Activated B cell treated with CpG ODN at 0.5 μM for 24 hours (primary cell): ENCODE measurements around the gene TBC1D12. TPM values are rescaled to one million over a fixed set of nuclear protein-coding genes. Genes with fewer than 3 reads are reported as not detected.
A peak's percentile ranks its signal among the peaks of the same experiment; 100 is the strongest.

ENCODE experiments used
- ATAC-seq: fragments of 200-7000 bp; cut with Tn5 transposase; one replicate; pipeline ENCODE4 v1.10.0; 2021; ENCODE audit warnings: low read depth, mild to moderate bottlenecking, moderate library complexity
- CTCF ChIA-PET: fragments of 350-600 bp; sonication (Branson Sonifier 250); formaldehyde crosslinking; loops from one replicate; lab custom pipeline; 2021; ENCODE audit warnings: antibody characterized with exemption; lab: Charles Lee
- POLR2A ChIA-PET: fragments of 350-600 bp; sonication (Branson Sonifier 250); formaldehyde crosslinking; loops from one replicate; lab custom pipeline; 2021; ENCODE audit warnings: antibody characterized with exemption; lab: Charles Lee
- DNase-seq: peaks from one replicate; pipeline ENCODE4 v3.0.0; 2022
- H3K27ac Mint-ChIP-seq: one replicate; pipeline ENCODE4 v1.8.0; 2020; ENCODE audit warnings: mixed read lengths
- H3K27me3 Mint-ChIP-seq: one replicate; pipeline ENCODE4 v1.8.0; 2021; ENCODE audit warnings: mixed read lengths
- H3K36me3 Mint-ChIP-seq: one replicate; pipeline ENCODE4 v1.8.0; 2021; ENCODE audit warnings: low read depth, mixed read lengths
- H3K4me1 Mint-ChIP-seq: one replicate; pipeline ENCODE4 v1.8.0; 2021; ENCODE audit warnings: mixed read lengths
- H3K4me3 Mint-ChIP-seq: one replicate; pipeline ENCODE4 v1.8.0; 2020; ENCODE audit warnings: mild to moderate bottlenecking, mixed read lengths
- H3K9me3 Mint-ChIP-seq: one replicate; pipeline ENCODE4 v1.8.0; 2020; ENCODE audit warnings: mixed read lengths
- CTCF ChIP-seq: fragments of 200-600 bp; IDR thresholded peaks from one replicate; pipeline ENCODE4 v1.8.0; 2022; ENCODE audit warnings: antibody characterized with exemption, mild to moderate bottlenecking
- intact Hi-C: fragments of 100-400 bp; cut with micrococcal nuclease; formaldehyde crosslinking; loops from one replicate; pipeline ENCODE4 v1.15.1; 2024
- total RNA-seq: library from RNA; stranded (reverse); gene quantifications from 2 replicates; pipeline ENCODE4 v1.2.3, GENCODE V29; 2022

TBC1D12 gene
- total RNA-seq: 6.1 and 7.0 TPM in 2 replicates

- peaks cover 7% of the 10 kb centered on the region for H3K36me3 Mint-ChIP-seq
- no peaks in the 10 kb centered on the region for H3K9me3 Mint-ChIP-seq
- peak; percentile 56 for DNase-seq
- H3K4me3 Mint-ChIP-seq: peak within 1 kb of the TSS; percentile 88
- peaks cover 15% of the 10 kb centered on the region for H3K4me1 Mint-ChIP-seq
- ChIA-PET POLR2A (interaction anchor here (0.6 to 3.5 kb wide), 7 partner anchors 24 to 119 kb away, joined by 3 to 52 read pairs (median 5); partner anchors contain the start of gene NOC3L), CTCF (interaction anchor here (0.8 to 1.7 kb wide), 4 partner anchors 40 to 58 kb away, joined by 3 to 5 read pairs (median 3); partner anchors contain the start of gene NOC3L)
- ATAC-seq: peak; percentile 54
- intact Hi-C loops: loop anchor here (5.0 kb wide), 2 partner anchors 60 to 700 kb away; partner anchors contain the start of gene FRA10AC1
- peak within 1 kb of the TSS; percentile 83 for H3K27ac Mint-ChIP-seq
- peaks cover 19% of the 10 kb centered on the region for H3K27me3 Mint-ChIP-seq
- TF ChIP-seq CTCF: no peak
These were observed at the start of gene TBC1D12 for GRCh38 chr10:94402204-94402842. Gene TBC1D12 (plus strand): TSS chr10:94402541. CDS start chr10:94402614, 73 bp downstream.

GRCh38 chr10:94353336-94353735 lies 49.0 kb upstream of the TBC1D12 start:
- Mint-ChIP-seq H3K4me3 (no peak overlapping the region), H3K4me1 (peaks cover 9% of the 10 kb centered on the region), H3K27me3 (no peaks in the 10 kb centered on the region), H3K27ac (no peak overlapping the region), H3K36me3 (peaks cover 79% of the 10 kb centered on the region), H3K9me3 (no peaks in the 10 kb centered on the region)
- ChIA-PET POLR2A (interaction anchor here (0.6 to 1.0 kb wide), 2 partner anchors 9 to 54 kb away, joined by 3 read pairs; no protein-coding TSS in a partner anchor), CTCF (interaction anchor here (1.2 kb wide), 1 partner anchor 9 kb away, joined by 4 read pairs; the partner anchor contains the start of gene NOC3L)
- ATAC-seq (no peak), DNase-seq (no peak)
- TF ChIP-seq CTCF: no peak
- intact Hi-C loops: no loop called here

- ChIA-PET CTCF (interaction anchor here (1.1 kb wide), 1 partner anchor 36 kb away, joined by 4 read pairs; no protein-coding TSS in a partner anchor), POLR2A (no interaction called here)
- no peak for DNase-seq
- Mint-ChIP-seq H3K36me3 (peaks cover 80% of the 10 kb centered on the region), H3K9me3 (no peaks in the 10 kb centered on the region), H3K4me1 (peaks cover 19% of the 10 kb centered on the region), H3K27me3 (no peaks in the 10 kb centered on the region), H3K4me3 (no peak overlapping the region), H3K27ac (no peak overlapping the region)
- TF ChIP-seq CTCF: no peak
- intact Hi-C loops: no loop called here
- ATAC-seq: no peak
These were observed 46.5 kb upstream of the TBC1D12 start for GRCh38 chr10:94355841-94356240.

- POLR2A ChIA-PET: no interaction called here
- Mint-ChIP-seq H3K9me3 (no peaks in the 10 kb centered on the region), H3K4me1 (peaks cover 32% of the 10 kb centered on the region), H3K36me3 (peaks cover 77% of the 10 kb centered on the region), H3K27me3 (no peaks in the 10 kb centered on the region), H3K27ac (no peak overlapping the region), H3K4me3 (no peak overlapping the region)
- DNase-seq: no peak
- CTCF ChIA-PET: interaction anchor here (1.1 kb wide), 1 partner anchor 37 kb away, joined by 4 read pairs; no protein-coding TSS in a partner anchor
- no peak for ATAC-seq
- intact Hi-C loops: no loop called here
- TF ChIP-seq CTCF: no peak
These were observed 45.1 kb upstream of the TBC1D12 start for GRCh38 chr10:94357193-94357592.

- ChIA-PET POLR2A (no interaction called here), CTCF (no interaction called here)
- Mint-ChIP-seq H3K27me3 (no peaks in the 10 kb centered on the region), H3K27ac (no peak overlapping the region), H3K4me3 (no peak overlapping the region), H3K9me3 (no peaks in the 10 kb centered on the region), H3K4me1 (peaks cover 41% of the 10 kb centered on the region), H3K36me3 (peaks cover 72% of the 10 kb centered on the region)
- no peak for ATAC-seq
- no peak for TF ChIP-seq CTCF
- no peak for DNase-seq
- intact Hi-C loops: no loop called here
These were observed 43.9 kb upstream of the TBC1D12 start for GRCh38 chr10:94358480-94358879.
